Adrenal gland (tissue), 12 donors: ENCODE data around the gene PROK2. TPM values are rescaled to one million over a fixed set of nuclear protein-coding genes. Genes with fewer than 3 reads are reported as not detected.

Experiments
- DNase-seq, 7 donors: peaks; one replicate each; pipeline ENCODE4 v3.0.0-alpha.2; 2019 to 2020
- H3K27ac ChIP-seq, 5 donors: fragments of 200-600 bp; sonication (generic) in 4 of 5; 1 replicate in 3 of 5; 2 replicates in 2 of 5; pipeline versions ENCODE4 v1.5.1 to v1.8.0; 2016 to 2020; ENCODE audit warnings: mild to moderate bottlenecking in 1 of 5
- H3K27me3 ChIP-seq: fragments of 200-600 bp; 2 replicates; pipeline ENCODE4 v1.8.0; 2021
- H3K36me3 ChIP-seq, 2 donors: fragments of 200-600 bp; replicated peaks in 1 of 2; 1 replicate in 1 of 2; 2 replicates in 1 of 2; pipeline versions ENCODE4 v1.5.1 to v1.8.0; 2018 to 2022
- H3K4me1 ChIP-seq, 2 donors: fragments of 200-600 bp; replicated peaks in 1 of 2; 1 replicate in 1 of 2; 2 replicates in 1 of 2; pipeline versions ENCODE4 v1.5.1 to v1.8.0; 2018 to 2021
- H3K4me3 ChIP-seq, 4 donors: fragments of 200-600 bp; sonication (generic) in 3 of 4; one replicate each; pipeline ENCODE4 v1.5.1; 2016 to 2018
- H3K9me3 ChIP-seq, 3 donors: fragments of 200-600 bp; sonication (generic) in 1 of 3; replicated peaks in 1 of 3; 1 replicate in 2 of 3; 2 replicates in 1 of 3; pipeline versions ENCODE4 v1.5.1 to v1.8.0; 2016 to 2021
- CTCF ChIP-seq, 6 experiments: fragments of 450-650 bp in 4 of 6; fragments of 200-600 bp in 2 of 6; sonication (generic) in 1 of 6; IDR thresholded peaks; 1 replicate in 5 of 6; 2 replicates in 1 of 6; pipeline versions ENCODE4 v1.5.1 to v1.8.0; 2016 to 2021; ENCODE audit warnings: antibody characterized with exemption in 6 of 6, mild to moderate bottlenecking in 2 of 6, moderate library complexity in 1 of 6
- POLR2A ChIP-seq, 2 donors: fragments of 450-650 bp; IDR thresholded peaks; one replicate each; pipeline ENCODE4 v1.6.1; 2017; ENCODE audit warnings: antibody characterized with exemption in 2 of 2, mild to moderate bottlenecking in 2 of 2, moderate library complexity in 1 of 2
- WGBS, 4 donors: extraction: QIAGEN DNeasy Blood & Tissue Kit in 2 of 4; methylation state at CpG; one replicate each; pipeline versions ENCODE4 v1.1.5 to v1.1.7; 2013 to 2017; 5-methylcytosine and 5-hydroxymethylcytosine counted together
- intact Hi-C, 2 donors: fragments of 100-400 bp; cut with DNase I; formaldehyde crosslinking; loops; one replicate each; pipeline versions ENCODE4 v1.14.1 to v1.15.0; 2022 to 2023
- polyA plus RNA-seq, 3 donors: library from polyadenylated mRNA; stranded (reverse); fragments of 200-250 nt in 2 of 3; fragments of 350-450 nt in 1 of 3; fragmentation: Illumina TruSeq in 1 of 3; extraction: RNeasy Lipid Tissue Mini Kit (QIAGEN cat#74804) in 1 of 3; gene quantifications; one replicate each; pipeline ENCODE4 v1.2.3, GENCODE V29; 2013 to 2014
- total RNA-seq, 9 donors: library from RNA; depleted of rRNA in 4 of 9; stranded (reverse); fragments of >200 nt in 4 of 9; fragments of 120-200 nt in 1 of 9; fragmentation: NEBNext Ultra II Directional in 1 of 9; extraction: Animal tissue kit (Norgen Biotek cat#: 25700) in 1 of 9; gene quantifications; one replicate each; pipeline versions ENCODE4 v1.1.0 to v1.2.4, GENCODE V29; 2013 to 2023
- donor health status: healthy with polysubstance abuse.
- donor health status: Bipolar disorder and iron deficiency.
- donor health status: DM: yes; HTN: yes; CAD: no.
- donor health status: DM: no; HTN: no; CAD: no.
- donor health status: DM: no; HTN: no; CAD: no.
- donor health status: DM: yes; HTN: yes; CAD: no.

Gene PROK2
- total and polyA plus RNA-seq, 12 donors: 0.06 to 0.29 (median 0.18) TPM; not detected in 7

GRCh38 chr3:71800023-71800422 is 15.1 kb upstream of the PROK2 start:
- H3K27me3 ChIP-seq: no peaks in the 10 kb centered on the region
- DNase-seq: no peak
- no peaks in the 10 kb centered on the region for H3K9me3 ChIP-seq
- H3K4me1 ChIP-seq: no peaks in the 10 kb centered on the region
- no peaks in the 10 kb centered on the region for H3K36me3 ChIP-seq
- no peak for TF ChIP-seq POLR2A (IDR thresholded peaks at IDR 0.05)
- no peak for TF ChIP-seq CTCF (IDR thresholded peaks at IDR 0.05)
- 41 to 62% (median 55%) methylated on average over 3 of the region's 3 CpGs for WGBS, 4 donors
- H3K4me3 ChIP-seq: no peak overlapping the region
- intact Hi-C loops: no loop called here
- no peak overlapping the region for H3K27ac ChIP-seq

- H3K27ac ChIP-seq: no peak overlapping the region
- DNase-seq: peak; percentile 37 to 73 (median 61)
- no peaks in the 10 kb centered on the region for H3K36me3 ChIP-seq
- H3K27me3 ChIP-seq: no peaks in the 10 kb centered on the region
- no peaks in the 10 kb centered on the region for H3K4me1 ChIP-seq
- intact Hi-C loops: no loop called here
- TF ChIP-seq POLR2A (IDR thresholded peaks at IDR 0.05) (no peak), CTCF (IDR thresholded peaks at IDR 0.05) (no peak)
- 39 to 60% (median 46%) methylated on average over 5 to 7 of the region's 7 CpGs for WGBS, 4 donors
- H3K4me3 ChIP-seq: no peak overlapping the region
- no peaks in the 10 kb centered on the region for H3K9me3 ChIP-seq
Measured at GRCh38 chr3:71797455-71797854, 12.5 kb upstream of the PROK2 start.

GRCh38 chr3:71796290-71796689 is 11.3 kb upstream of the PROK2 start:
- H3K4me3 ChIP-seq: no peak overlapping the region
- DNase-seq: no peak
- H3K27me3 ChIP-seq: no peaks in the 10 kb centered on the region
- 77 to 94% (median 81%) methylated on average over 3 of the region's 3 CpGs for WGBS, 4 donors
- H3K36me3 ChIP-seq: no peaks in the 10 kb centered on the region
- no peaks in the 10 kb centered on the region for H3K4me1 ChIP-seq
- H3K27ac ChIP-seq: no peak overlapping the region
- no peaks in the 10 kb centered on the region for H3K9me3 ChIP-seq
- no peak for TF ChIP-seq CTCF (IDR thresholded peaks at IDR 0.05)
- no peak for TF ChIP-seq POLR2A (IDR thresholded peaks at IDR 0.05)
- intact Hi-C loops: no loop called here

- Histone ChIP-seq H3K36me3 (no peaks in the 10 kb centered on the region), H3K27me3 (no peaks in the 10 kb centered on the region), H3K4me1 (no peaks in the 10 kb centered on the region), H3K4me3 (no peak overlapping the region), H3K27ac (no peak overlapping the region), H3K9me3 (no peaks in the 10 kb centered on the region)
- no peak for TF ChIP-seq POLR2A (IDR thresholded peaks at IDR 0.05)
- intact Hi-C loops: no loop called here
- DNase-seq: no peak
- 63 to 78% (median 75%) methylated on average over 1 of the region's 1 CpG for WGBS, 4 donors
Measured at GRCh38 chr3:71791634-71792033, 6.7 kb upstream of the PROK2 start.

GRCh38 chr3:71789922-71790321 is 5.0 kb upstream of the PROK2 start:
- Histone ChIP-seq H3K27me3 (peaks cover 1% of the 10 kb centered on the region), H3K4me1 (peaks cover 3% of the 10 kb centered on the region in 2 donors), H3K9me3 (no peaks in the 10 kb centered on the region), H3K27ac (no peak overlapping the region), H3K36me3 (no peaks in the 10 kb centered on the region), H3K4me3 (no peak overlapping the region)
- intact Hi-C loops: no loop called here
- WGBS, 4 donors: 86 to 94% (median 89%) methylated on average over 1 of the region's 1 CpG
- TF ChIP-seq POLR2A (IDR thresholded peaks at IDR 0.05): no peak
- TF ChIP-seq CTCF (IDR thresholded peaks at IDR 0.05): no peak
- DNase-seq: no peak
